SKM-1 treated with dmso at 0.1 percent for 144 hours (cell line): ENCODE results near the gene CYP21A2.
A peak's percentile ranks its signal among the peaks of the same experiment; 100 is the strongest.
"Not testable (repeated sequence)": the region's sequence is repeated elsewhere in the genome, so short reads cannot be mapped to it uniquely, and the experiment has no call there.

Experiments
- DNase-seq: peaks from one replicate; lab custom pipeline; 2025; ENCODE audit not compliant: unreplicated experiment; lab: John Stamatoyannopoulos, UW

The CYP21A2 gene

GRCh38 chr6:32052626-32053025, 14.4 kb downstream of the CYP21A2 start:
- DNase-seq = not testable (repeated sequence)

- not testable (repeated sequence) for DNase-seq
These were observed 15.1 kb downstream of the CYP21A2 start for GRCh38 chr6:32053314-32053713.

- not testable (repeated sequence) for DNase-seq
These were observed 17.5 kb downstream of the CYP21A2 start for GRCh38 chr6:32055756-32056155.

- no peak for DNase-seq
These were observed 18.0 kb downstream of the CYP21A2 start for GRCh38 chr6:32056254-32056653.

GRCh38 chr6:32057966-32058365, 19.8 kb downstream of the CYP21A2 start:
- DNase-seq = no peak

GRCh38 chr6:32058511-32058963, 20.3 kb downstream of the CYP21A2 start:
- no peak for DNase-seq

GRCh38 chr6:32060966-32061655, 22.9 kb downstream of the CYP21A2 start:
- no peak for DNase-seq

GRCh38 chr6:32064706-32065105, 26.5 kb downstream of the CYP21A2 start:
- no peak for DNase-seq

GRCh38 chr6:32067521-32067920, 29.3 kb downstream of the CYP21A2 start:
- DNase-seq = not testable (repeated sequence)

- not testable (repeated sequence) for DNase-seq
These were observed 30.1 kb downstream of the CYP21A2 start for GRCh38 chr6:32068315-32068714.

GRCh38 chr6:32068867-32069266, 30.7 kb downstream of the CYP21A2 start:
- DNase-seq = no peak

- no peak for DNase-seq
These were observed 31.2 kb downstream of the CYP21A2 start for GRCh38 chr6:32069460-32069859.

- no peak for DNase-seq
These were observed 31.8 kb downstream of the CYP21A2 start for GRCh38 chr6:32069878-32070515.

- DNase-seq = no peak
These were observed 32.8 kb downstream of the CYP21A2 start for GRCh38 chr6:32070814-32071543.

GRCh38 chr6:32073101-32073500, 34.9 kb downstream of the CYP21A2 start:
- DNase-seq = no peak

GRCh38 chr6:32073613-32074012, 35.4 kb downstream of the CYP21A2 start:
- DNase-seq = no peak

- DNase-seq = no peak
These were observed 36.8 kb downstream of the CYP21A2 start for GRCh38 chr6:32074996-32075532.

- DNase-seq = no peak
These were observed 37.6 kb downstream of the CYP21A2 start for GRCh38 chr6:32075781-32076180.

- DNase-seq = peak; percentile 56
These were observed 38.1 kb downstream of the CYP21A2 start for GRCh38 chr6:32076321-32076809.

GRCh38 chr6:32079566-32080290, 41.5 kb downstream of the CYP21A2 start:
- DNase-seq = no peak
